GM23338 (cell line): ENCODE results near the gene FGF3.

Source experiments
- CREB1 ChIP-seq: fragments of 250-450 bp; sonication (Bioruptor Pico); IDR thresholded peaks from 2 replicates; pipeline ENCODE4 v1.5.0; 2020; ENCODE audit warnings: low read depth, mild to moderate bottlenecking, moderate library complexity
- EZH2 ChIP-seq: fragments of 200-600 bp; sonication (generic); IDR thresholded peaks from one replicate; pipeline ENCODE4 v1.8.0; 2017; ENCODE audit warnings: antibody characterized with exemption, mild to moderate bottlenecking, low read depth; ENCODE audit not compliant: unreplicated experiment
- POLR2AphosphoS5 ChIP-seq: IDR thresholded peaks from 2 replicates; pipeline ENCODE4 v1.6.1; 2016; ENCODE audit warnings: antibody characterized with exemption, low read depth
- ZNF114 ChIP-seq: fragments of 250-450 bp; sonication (Bioruptor Pico); IDR thresholded peaks from 2 replicates; pipeline ENCODE4 v1.5.0; 2020; ENCODE audit warnings: mild to moderate bottlenecking, moderate library complexity
- TF ChIP-seq, protein P1 (sequence below), 2 experiments: fragments of 200-600 bp in 1 of 2; sonication (generic) in 1 of 2; conservative IDR thresholded peaks; 2 replicates each; pipeline versions ENCODE4 v1.5.1 to v1.6.1; 2016 to 2017; ENCODE audit warnings: antibody characterized with exemption in 2 of 2, low read depth in 2 of 2, mild to moderate bottlenecking in 2 of 2, moderate library complexity in 1 of 2

DNA sequence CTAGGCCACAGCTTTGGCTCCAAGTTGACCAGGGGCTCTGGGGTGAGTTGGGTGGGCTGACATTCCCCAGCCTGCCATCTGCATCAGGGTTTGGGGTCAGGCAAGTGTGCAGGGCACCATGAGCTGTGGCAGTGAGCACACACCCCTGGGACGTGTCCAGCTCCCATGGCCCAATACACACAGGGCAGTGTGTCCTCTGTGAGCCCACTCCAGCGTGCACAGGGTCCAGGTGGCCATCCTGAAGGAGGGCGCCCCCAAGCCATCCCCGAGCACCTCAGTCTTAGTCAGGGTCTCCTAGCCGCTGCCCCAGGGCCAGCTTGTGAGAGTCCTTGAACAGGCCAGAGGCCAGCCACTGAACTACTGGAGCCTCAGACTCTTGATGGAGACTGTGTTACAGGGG is 1.2 kb upstream of the FGF3 start:
- TF ChIP-seq, protein P1, sequence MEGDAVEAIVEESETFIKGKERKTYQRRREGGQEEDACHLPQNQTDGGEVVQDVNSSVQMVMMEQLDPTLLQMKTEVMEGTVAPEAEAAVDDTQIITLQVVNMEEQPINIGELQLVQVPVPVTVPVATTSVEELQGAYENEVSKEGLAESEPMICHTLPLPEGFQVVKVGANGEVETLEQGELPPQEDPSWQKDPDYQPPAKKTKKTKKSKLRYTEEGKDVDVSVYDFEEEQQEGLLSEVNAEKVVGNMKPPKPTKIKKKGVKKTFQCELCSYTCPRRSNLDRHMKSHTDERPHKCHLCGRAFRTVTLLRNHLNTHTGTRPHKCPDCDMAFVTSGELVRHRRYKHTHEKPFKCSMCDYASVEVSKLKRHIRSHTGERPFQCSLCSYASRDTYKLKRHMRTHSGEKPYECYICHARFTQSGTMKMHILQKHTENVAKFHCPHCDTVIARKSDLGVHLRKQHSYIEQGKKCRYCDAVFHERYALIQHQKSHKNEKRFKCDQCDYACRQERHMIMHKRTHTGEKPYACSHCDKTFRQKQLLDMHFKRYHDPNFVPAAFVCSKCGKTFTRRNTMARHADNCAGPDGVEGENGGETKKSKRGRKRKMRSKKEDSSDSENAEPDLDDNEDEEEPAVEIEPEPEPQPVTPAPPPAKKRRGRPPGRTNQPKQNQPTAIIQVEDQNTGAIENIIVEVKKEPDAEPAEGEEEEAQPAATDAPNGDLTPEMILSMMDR (conservative IDR thresholded peaks at IDR 0.05; ENCODE audit: low read depth in 2 of 2): no peak
- TF ChIP-seq ZNF114 (CRISPR knock-in tag) (no peak), POLR2AphosphoS5 (no peak), EZH2 (no peak), CREB1 (CRISPR knock-in tag) (no peak)
